MM.1S (cell line): ENCODE measurements around the gene PRR35.

Experiments
- CTCF ChIP-seq: fragments of 300-600 bp; sonication (generic); IDR thresholded peaks from 2 replicates; pipeline ENCODE4 v1.5.1; 2016; ENCODE audit warnings: antibody characterized with exemption, low read length, mixed read lengths
- EZH2 ChIP-seq: fragments of 300-600 bp; sonication (generic); optimal IDR thresholded peaks from 2 replicates; pipeline ENCODE3; 2017; ENCODE audit warnings: low read depth, mild to moderate bottlenecking, antibody characterized with exemption, low read length, mixed read lengths

DNA sequence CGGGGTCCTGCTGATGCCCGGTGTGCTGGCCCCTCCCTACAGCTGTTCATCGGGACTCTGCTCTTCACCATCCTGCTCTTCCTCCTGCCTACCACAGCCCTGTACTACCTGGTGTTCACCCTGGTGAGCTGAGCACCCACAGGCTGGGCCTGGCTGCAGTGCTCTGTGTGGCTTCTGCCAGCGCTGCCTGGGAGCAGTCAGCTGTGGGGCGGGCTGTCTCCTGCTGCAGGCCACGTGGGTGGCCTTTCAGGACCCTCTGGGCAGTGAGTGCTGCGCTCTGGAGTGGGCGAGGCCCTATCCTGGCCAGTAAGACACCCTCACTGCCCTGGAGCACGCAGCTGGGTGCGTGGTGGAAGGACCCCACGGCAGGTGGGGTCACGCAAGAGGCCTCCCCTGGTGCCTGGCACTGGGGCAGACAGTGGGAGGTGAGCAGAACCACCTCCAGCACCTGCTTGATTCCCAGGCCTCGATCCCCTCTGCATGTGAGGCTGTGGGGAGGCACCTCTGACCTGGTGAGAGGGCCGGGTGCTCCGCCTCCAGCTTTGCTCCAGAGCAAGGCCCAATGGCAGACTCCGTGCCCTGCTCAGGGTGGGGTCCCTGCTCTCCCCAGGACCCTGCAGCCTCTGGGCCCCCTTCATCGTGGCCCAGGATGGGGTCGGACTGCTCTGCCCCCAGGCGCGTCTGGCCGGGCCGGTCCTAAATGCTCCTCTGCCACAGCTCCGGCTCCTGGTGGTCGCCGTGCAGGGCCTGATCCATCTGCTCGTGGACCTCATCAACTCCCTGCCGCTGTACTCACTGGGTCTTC lies 20.1 kb downstream of the PRR35 start:
- TF ChIP-seq CTCF (no peak), EZH2 (no peak)
